ENCODE measurements around the gene MRPL58. TPM values are rescaled to one million over a fixed set of nuclear protein-coding genes. Genes with fewer than 3 reads are reported as not detected.
A peak's percentile ranks its signal among the peaks of the same experiment; 100 is the strongest.

Gene MRPL58
- total RNA-seq, 4 donors from 2014 or later: 1.00 to 41.3 (median 37.4) TPM; not detected in 1

DNA sequence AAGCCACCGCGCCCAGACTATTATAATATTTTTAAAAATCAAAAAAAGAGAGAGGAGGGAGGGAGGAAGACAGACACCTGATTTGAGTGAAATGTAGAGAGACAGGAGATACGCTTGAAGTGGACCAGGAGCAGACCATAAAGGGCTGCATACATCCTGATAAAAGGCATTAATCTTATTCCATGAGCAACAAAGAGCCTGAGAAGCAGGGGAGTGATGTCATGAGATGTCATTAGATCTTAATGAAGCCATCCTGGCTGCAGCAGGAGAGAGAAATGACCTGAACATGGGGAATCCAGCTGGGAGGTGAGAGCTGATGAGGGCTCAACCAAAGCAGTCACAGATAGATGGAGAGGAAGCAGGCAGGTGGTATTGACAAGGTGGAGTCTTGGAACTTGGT, 34.7 kb upstream of the MRPL58 start:
- H3K9me3 ChIP-seq: no peaks in the 10 kb centered on the region
- TF ChIP-seq, protein P1, sequence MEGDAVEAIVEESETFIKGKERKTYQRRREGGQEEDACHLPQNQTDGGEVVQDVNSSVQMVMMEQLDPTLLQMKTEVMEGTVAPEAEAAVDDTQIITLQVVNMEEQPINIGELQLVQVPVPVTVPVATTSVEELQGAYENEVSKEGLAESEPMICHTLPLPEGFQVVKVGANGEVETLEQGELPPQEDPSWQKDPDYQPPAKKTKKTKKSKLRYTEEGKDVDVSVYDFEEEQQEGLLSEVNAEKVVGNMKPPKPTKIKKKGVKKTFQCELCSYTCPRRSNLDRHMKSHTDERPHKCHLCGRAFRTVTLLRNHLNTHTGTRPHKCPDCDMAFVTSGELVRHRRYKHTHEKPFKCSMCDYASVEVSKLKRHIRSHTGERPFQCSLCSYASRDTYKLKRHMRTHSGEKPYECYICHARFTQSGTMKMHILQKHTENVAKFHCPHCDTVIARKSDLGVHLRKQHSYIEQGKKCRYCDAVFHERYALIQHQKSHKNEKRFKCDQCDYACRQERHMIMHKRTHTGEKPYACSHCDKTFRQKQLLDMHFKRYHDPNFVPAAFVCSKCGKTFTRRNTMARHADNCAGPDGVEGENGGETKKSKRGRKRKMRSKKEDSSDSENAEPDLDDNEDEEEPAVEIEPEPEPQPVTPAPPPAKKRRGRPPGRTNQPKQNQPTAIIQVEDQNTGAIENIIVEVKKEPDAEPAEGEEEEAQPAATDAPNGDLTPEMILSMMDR (IDR thresholded peaks at IDR 0.05): no peak
- no peak for TF ChIP-seq POLR2AphosphoS5 (IDR thresholded peaks at IDR 0.05)
- TF ChIP-seq EP300 (IDR thresholded peaks at IDR 0.05; ENCODE audit: low read depth): no peak
- no peak for TF ChIP-seq POLR2A (IDR thresholded peaks at IDR 0.05)
- DNase-seq: no peak
- in situ Hi-C loops (cut with MboI; ENCODE audit: low pct_ligation_motif_present in 1 of 4, low pct_unique_long_range_greater_than_20kb in 1 of 4, low sequenced_read_pairs in 3 of 4): no loop called here
- no peak overlapping the region for H3K27ac ChIP-seq
- WGBS, 2 donors (ENCODE audit: low coverage in 1 of 2): 91 to 97% methylated on average over 3 of the region's 3 CpGs
- no peak overlapping the region for H3K4me3 ChIP-seq
- peaks cover 6 to 17% (median 15%) of the 10 kb centered on the region in 4 donors for H3K4me1 ChIP-seq
- H3K36me3 ChIP-seq: no peaks in the 10 kb centered on the region
- H3K27me3 ChIP-seq: peaks cover 14% of the 10 kb centered on the region
- intact Hi-C loops (cut with DNase I; ENCODE audit: low total_unique reads): no loop called here

DNA sequence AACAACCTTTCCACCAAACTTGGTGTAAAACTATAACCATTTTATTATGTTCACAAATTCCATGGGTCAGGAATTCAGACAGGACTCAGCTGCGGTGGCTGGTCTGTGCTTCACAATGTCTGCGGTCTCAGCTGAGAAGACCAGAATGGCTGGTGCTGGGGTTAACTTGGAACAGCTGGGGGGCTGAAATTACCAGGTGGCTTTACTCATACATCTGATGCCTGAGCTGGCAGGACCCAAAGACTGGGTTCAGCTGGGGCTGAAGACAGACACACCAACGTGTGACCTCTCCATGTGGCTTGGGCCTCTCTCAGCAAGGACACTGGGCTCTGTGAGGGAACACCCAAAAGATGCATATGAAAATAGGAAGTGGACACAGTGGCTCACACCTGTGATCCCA, 34.2 kb upstream of the MRPL58 start:
- WGBS, 2 donors (ENCODE audit: low coverage in 1 of 2): 60 to 62% methylated on average over 1 to 3 of the region's 3 CpGs
- no peaks in the 10 kb centered on the region for H3K9me3 ChIP-seq
- in situ Hi-C loops (cut with MboI; ENCODE audit: low pct_ligation_motif_present in 1 of 4, low pct_unique_long_range_greater_than_20kb in 1 of 4, low sequenced_read_pairs in 3 of 4): no loop called here
- no peak overlapping the region for H3K27ac ChIP-seq
- H3K4me1 ChIP-seq: peaks cover 6 to 16% (median 12%) of the 10 kb centered on the region in 4 donors
- DNase-seq: no peak
- intact Hi-C loops (cut with DNase I; ENCODE audit: low total_unique reads): no loop called here
- H3K4me3 ChIP-seq: no peak overlapping the region
- peaks cover 10% of the 10 kb centered on the region for H3K27me3 ChIP-seq
- TF ChIP-seq, protein P1 (IDR thresholded peaks at IDR 0.05): no peak
- TF ChIP-seq POLR2A (IDR thresholded peaks at IDR 0.05): no peak
- TF ChIP-seq EP300 (IDR thresholded peaks at IDR 0.05; ENCODE audit: low read depth): no peak
- TF ChIP-seq POLR2AphosphoS5 (IDR thresholded peaks at IDR 0.05): no peak
- H3K36me3 ChIP-seq: no peaks in the 10 kb centered on the region

DNA sequence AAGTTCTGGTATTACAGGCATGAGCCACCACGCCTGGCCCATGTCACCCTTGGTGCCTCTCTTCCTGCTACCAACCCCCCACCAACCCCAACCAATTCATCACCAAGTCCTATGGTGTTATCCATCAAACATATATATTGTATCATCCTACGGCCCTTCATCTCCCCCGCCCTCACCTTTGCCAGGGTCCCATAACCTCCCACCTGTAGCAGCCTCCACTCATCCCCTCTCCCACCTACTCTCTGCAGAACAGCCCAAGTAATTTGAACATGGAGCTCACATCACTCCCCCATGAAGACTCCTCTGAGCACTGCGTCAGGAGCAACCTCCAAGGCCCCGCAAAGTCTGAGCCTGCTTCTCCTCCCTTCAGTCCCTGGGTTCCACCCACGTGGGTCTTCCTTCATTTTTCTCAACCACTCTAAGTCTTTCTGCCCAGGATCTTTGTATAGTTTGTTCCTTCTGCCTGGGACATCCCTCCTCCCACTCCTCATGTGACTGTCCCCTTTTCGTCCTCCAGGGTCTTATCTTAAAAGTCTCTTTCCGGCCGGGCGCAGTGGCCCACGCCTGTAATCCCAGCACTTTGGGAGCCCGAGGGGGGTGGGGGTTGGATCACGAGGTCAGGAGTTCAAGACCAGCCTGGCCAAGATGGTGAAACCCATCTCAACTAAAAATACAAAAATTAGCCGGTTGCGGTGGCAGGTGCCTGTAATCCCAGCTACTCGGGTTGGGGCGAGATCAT, 32.9 kb upstream of the MRPL58 start:
- Histone ChIP-seq H3K36me3 (no peaks in the 10 kb centered on the region), H3K27ac (no peak overlapping the region), H3K27me3 (peaks cover 3% of the 10 kb centered on the region), H3K9me3 (no peaks in the 10 kb centered on the region), H3K4me1 (peaks cover 6 to 16% (median 12%) of the 10 kb centered on the region in 4 donors), H3K4me3 (no peak overlapping the region)
- TF ChIP-seq POLR2A (IDR thresholded peaks at IDR 0.05): no peak
- no peak for TF ChIP-seq POLR2AphosphoS5 (IDR thresholded peaks at IDR 0.05)
- no peak for TF ChIP-seq EP300 (IDR thresholded peaks at IDR 0.05; ENCODE audit: low read depth)
- TF ChIP-seq, protein P1 (IDR thresholded peaks at IDR 0.05): no peak
- no peak for DNase-seq
- in situ Hi-C loops (cut with MboI; ENCODE audit: low pct_ligation_motif_present in 1 of 4, low pct_unique_long_range_greater_than_20kb in 1 of 4, low sequenced_read_pairs in 3 of 4) (no loop called here), intact Hi-C loops (cut with DNase I; ENCODE audit: low total_unique reads) (no loop called here)
- WGBS, 2 donors (ENCODE audit: low coverage in 1 of 2): 82 to 84% methylated on average over 12 to 17 of the region's 17 CpGs

DNA sequence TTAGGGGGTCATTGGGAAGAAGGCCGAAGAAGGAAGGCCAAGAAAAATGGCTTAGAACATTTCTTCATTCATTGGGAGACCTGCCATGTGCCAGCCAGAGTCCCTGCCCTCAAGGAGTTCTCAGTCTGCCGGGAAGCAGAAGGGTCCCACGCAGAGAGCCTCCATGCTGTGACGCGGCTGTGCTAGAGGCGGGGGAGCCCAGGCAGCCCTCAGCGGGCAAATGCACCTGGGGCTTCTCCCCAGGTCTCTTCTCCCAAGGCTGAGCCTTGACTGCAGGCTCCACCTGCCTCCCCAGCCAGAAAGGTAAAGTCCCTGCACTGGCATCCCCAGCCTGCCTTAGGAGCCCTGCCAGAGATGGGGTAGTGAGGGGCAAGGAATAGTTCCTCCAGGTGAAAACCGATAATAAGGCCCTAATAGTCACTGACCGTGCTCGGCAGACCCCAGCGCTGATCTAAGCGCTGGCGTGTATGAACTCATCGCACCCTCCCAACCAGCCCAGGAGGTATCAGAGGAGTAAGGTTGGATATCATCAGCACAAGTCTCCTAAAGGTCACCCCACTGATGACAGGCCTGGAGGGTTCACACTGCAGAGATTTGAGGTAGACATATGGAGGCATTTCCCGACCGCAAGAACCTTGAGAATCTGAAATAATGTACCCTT, 31.0 kb upstream of the MRPL58 start:
- H3K36me3 ChIP-seq: no peaks in the 10 kb centered on the region

More for the DNA sequence above, 31.0 kb upstream of the MRPL58 start:
- DNase-seq: no peak
- Histone ChIP-seq H3K4me1 (peaks cover 6 to 16% (median 12%) of the 10 kb centered on the region in 4 donors), H3K27me3 (no peaks in the 10 kb centered on the region), H3K9me3 (no peaks in the 10 kb centered on the region), H3K27ac (peak overlapping the region; percentile 74 to 90 (median 83)), H3K4me3 (peak overlapping the region; percentile 35 to 68 (median 54))
- no peak for TF ChIP-seq POLR2A (IDR thresholded peaks at IDR 0.05)
- TF ChIP-seq POLR2AphosphoS5 (IDR thresholded peaks at IDR 0.05): no peak
- TF ChIP-seq, protein P1 (IDR thresholded peaks at IDR 0.05): no peak
- TF ChIP-seq EP300 (IDR thresholded peaks at IDR 0.05; ENCODE audit: low read depth): no peak
- intact Hi-C loops (cut with DNase I; ENCODE audit: low total_unique reads) (no loop called here), in situ Hi-C loops (cut with MboI; ENCODE audit: low pct_ligation_motif_present in 1 of 4, low pct_unique_long_range_greater_than_20kb in 1 of 4, low sequenced_read_pairs in 3 of 4) (no loop called here)
- 79% methylated on average over 16 of the region's 16 CpGs; no CpG with 5 or more reads in 1 of the 2 donors for WGBS, 2 donors (ENCODE audit: low coverage in 1 of 2)

Measured in transverse colon (tissue), 4 donors.